Endothelial cell of hepatic sinusoid (primary cell): ENCODE measurements around the gene NPBWR2.

Experiments
- in situ Hi-C: cut with HindIII; loops from 2 replicates; pipeline ENCODE4 v1.10.0; 2017; ENCODE audit warnings: low sequenced_read_pairs

NPBWR2 gene

GRCh38 chr20:64076061-64076997 lies 31.0 kb downstream of the NPBWR2 start:
- in situ Hi-C loops, result no loop called here

- in situ Hi-C loops, result no loop called here
These were observed 31.8 kb downstream of the NPBWR2 start for GRCh38 chr20:64075556-64075955.

- in situ Hi-C loops, result no loop called here
These were observed 32.4 kb downstream of the NPBWR2 start for GRCh38 chr20:64074963-64075362.

GRCh38 chr20:64074184-64074789 lies 33.1 kb downstream of the NPBWR2 start:
- in situ Hi-C loops, result no loop called here

- in situ Hi-C loops, result no loop called here
These were observed 33.7 kb downstream of the NPBWR2 start for GRCh38 chr20:64073476-64074183.

GRCh38 chr20:64072498-64073063 lies 34.8 kb downstream of the NPBWR2 start:
- in situ Hi-C loops, result no loop called here

GRCh38 chr20:64071341-64072332 lies 35.7 kb downstream of the NPBWR2 start:
- in situ Hi-C loops, result no loop called here

- in situ Hi-C loops, result no loop called here
These were observed 36.9 kb downstream of the NPBWR2 start for GRCh38 chr20:64070244-64070993.

GRCh38 chr20:64069614-64070243 lies 37.6 kb downstream of the NPBWR2 start:
- in situ Hi-C loops, result no loop called here

GRCh38 chr20:64069209-64069613 lies 38.2 kb downstream of the NPBWR2 start:
- in situ Hi-C loops, result no loop called here

- in situ Hi-C loops, result no loop called here
These were observed 38.8 kb downstream of the NPBWR2 start for GRCh38 chr20:64068386-64069208.

GRCh38 chr20:64067733-64068307 lies 39.5 kb downstream of the NPBWR2 start:
- in situ Hi-C loops, result no loop called here

GRCh38 chr20:64067005-64067632 lies 40.2 kb downstream of the NPBWR2 start:
- in situ Hi-C loops, result no loop called here

GRCh38 chr20:64065974-64066343 lies 41.4 kb downstream of the NPBWR2 start:
- in situ Hi-C loops, result no loop called here

GRCh38 chr20:64065062-64065973 lies 42.0 kb downstream of the NPBWR2 start:
- in situ Hi-C loops, result no loop called here

- in situ Hi-C loops, result no loop called here
These were observed 43.1 kb downstream of the NPBWR2 start for GRCh38 chr20:64064145-64064698.
